GM12873 (cell line): ENCODE data around the gene TSC22D2.
A peak's percentile ranks its signal among the peaks of the same experiment; 100 is the strongest.

ENCODE experiments used
- CTCF ChIP-seq: IDR thresholded peaks from 2 replicates; pipeline ENCODE4 v1.5.1; 2012; ENCODE audit warnings: low read depth, mild to moderate bottlenecking, moderate library complexity, low read length, control low read depth; ENCODE audit not compliant: insufficient read depth; ENCODE audit errors: missing control alignments

Gene TSC22D2

GRCh38 chr3:150376001-150376848, 31.9 kb upstream of the TSC22D2 start:
- no peak for TF ChIP-seq CTCF

DNA sequence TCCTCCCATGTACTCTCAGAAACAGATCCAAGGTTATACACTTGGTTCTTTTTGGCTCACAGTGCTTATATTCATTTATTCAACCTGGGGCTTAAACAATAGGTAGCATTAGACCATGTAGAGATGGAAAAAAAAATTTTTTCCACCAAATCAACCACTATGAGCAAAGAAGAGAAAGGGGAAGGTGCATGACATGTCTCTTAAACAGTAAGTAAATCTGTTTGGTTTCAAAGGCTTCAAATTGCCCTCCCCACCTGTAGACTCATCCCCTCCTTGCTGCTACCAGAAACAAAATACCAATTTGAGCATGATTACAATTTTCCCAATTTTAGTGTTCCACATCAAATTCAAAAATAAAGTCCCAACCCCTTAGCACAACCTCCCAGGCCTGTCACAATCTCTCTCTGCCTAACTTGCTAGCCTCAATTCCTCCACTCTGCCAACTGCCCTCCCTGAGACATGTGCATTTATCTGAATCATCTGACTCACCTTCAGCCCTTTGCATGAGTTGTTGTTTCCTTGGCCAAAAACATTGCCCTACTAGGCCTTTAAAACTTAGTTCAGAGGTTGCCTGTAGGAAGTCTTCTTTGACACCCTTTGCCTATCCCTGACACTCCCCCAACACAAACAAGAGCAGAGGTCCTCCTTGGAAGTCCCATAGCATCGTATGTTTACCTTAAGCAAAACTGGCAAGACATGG, 30.3 kb upstream of the TSC22D2 start:
- TF ChIP-seq CTCF, result no peak

- no peak for TF ChIP-seq CTCF
Measured at GRCh38 chr3:150378301-150378748, 29.8 kb upstream of the TSC22D2 start.

GRCh38 chr3:150379469-150379868, 28.6 kb upstream of the TSC22D2 start:
- TF ChIP-seq CTCF, result no peak

GRCh38 chr3:150384296-150385212, 23.5 kb upstream of the TSC22D2 start:
- TF ChIP-seq CTCF, result peak; percentile 69

DNA sequence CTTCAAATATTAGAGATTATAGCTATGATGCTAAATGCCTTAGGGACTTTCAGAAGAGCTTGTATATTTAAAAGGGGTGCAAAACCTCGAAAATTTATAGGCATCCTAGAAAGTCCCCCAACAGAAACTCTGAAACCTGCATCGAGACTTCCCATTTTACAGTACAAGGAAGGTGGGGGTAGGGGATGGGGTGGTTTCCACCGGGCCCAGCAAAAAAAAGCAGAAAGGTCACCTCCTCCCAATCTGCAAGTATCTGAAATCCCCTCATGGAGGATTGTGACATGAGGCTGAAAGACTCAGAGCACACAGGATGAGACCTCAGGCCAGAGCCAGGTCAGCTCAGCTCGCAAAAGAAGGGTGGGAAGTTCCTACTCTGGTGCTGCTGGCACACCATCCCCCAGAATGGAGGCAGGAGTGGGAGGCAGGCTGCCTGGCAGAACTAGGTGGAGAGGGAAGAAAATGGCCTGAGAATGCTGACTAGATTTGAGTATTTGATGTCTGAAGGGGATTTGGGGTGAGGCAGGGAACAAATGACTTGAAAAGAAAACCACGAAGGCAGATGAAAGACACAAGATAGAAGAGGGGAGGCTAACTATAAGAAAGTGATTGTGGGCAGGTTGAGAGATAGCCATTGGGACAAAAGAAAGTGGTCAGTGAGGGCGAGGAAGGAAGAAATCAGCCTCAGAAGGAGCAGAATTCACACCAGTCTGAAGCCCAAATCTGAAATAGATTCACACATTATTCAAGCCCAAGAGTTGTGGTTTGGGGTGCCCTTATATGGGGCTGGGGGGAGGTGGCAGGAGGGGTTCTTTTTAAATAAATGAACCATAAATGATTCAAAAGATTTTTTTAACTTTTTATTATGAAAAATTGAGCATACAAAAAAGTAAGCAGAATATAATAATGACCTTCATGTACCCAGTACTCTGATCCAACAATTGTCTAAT, 22.5 kb upstream of the TSC22D2 start:
- no peak for TF ChIP-seq CTCF
